NB4 (cell line): ENCODE results near the gene ZNF101.

Source experiments
- CTCF ChIP-seq: IDR thresholded peaks from one replicate; pipeline ENCODE4 v1.5.1; 2012; ENCODE audit warnings: low read depth, low read length
- POLR2A ChIP-seq: IDR thresholded peaks from 2 replicates; pipeline ENCODE4 v1.6.1; 2011; ENCODE audit warnings: mild to moderate bottlenecking; ENCODE audit not compliant: insufficient read length; ENCODE audit errors: extremely low read depth

GRCh38 chr19:19636573-19637185 lies 32.0 kb upstream of the ZNF101 start:
- TF ChIP-seq POLR2A (no peak), CTCF (no peak)
